Bone marrow (tissue), 2 donors: Measurements from ENCODE around the gene ACTR3C.
A peak's percentile ranks its signal among the peaks of the same experiment; 100 is the strongest.
"Not testable (repeated sequence)": the region's sequence is repeated elsewhere in the genome, so short reads cannot be mapped to it uniquely, and the experiment has no call there.

Experiments used
- DNase-seq, 2 donors: peaks; one replicate each; lab custom pipeline; 2025; lab: John Stamatoyannopoulos, UW

ACTR3C gene

DNA sequence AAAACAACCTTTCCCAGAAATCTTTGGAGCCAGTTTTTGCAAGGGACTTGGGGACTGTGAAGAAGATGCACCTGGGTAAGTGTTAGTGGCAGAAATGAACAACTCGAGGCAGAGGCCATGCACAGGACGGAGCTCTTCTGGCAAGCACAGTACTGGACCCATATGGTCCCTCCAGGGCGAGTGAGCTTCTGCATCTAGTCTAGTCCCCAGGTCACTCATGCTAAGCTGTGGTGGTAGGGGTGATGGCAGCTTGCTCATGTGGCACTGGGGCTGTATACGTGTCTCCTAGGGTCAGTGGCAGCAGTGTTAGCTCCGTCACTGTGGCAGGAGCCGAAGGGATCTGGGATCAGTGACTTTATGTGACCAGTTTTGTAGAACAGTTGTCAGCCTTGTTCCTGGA, 9.5 kb downstream of the ACTR3C start:
- DNase-seq: no peak

- DNase-seq: no peak
These were observed 10.0 kb downstream of the ACTR3C start for GRCh38 chr7:150313367-150313809.

DNA sequence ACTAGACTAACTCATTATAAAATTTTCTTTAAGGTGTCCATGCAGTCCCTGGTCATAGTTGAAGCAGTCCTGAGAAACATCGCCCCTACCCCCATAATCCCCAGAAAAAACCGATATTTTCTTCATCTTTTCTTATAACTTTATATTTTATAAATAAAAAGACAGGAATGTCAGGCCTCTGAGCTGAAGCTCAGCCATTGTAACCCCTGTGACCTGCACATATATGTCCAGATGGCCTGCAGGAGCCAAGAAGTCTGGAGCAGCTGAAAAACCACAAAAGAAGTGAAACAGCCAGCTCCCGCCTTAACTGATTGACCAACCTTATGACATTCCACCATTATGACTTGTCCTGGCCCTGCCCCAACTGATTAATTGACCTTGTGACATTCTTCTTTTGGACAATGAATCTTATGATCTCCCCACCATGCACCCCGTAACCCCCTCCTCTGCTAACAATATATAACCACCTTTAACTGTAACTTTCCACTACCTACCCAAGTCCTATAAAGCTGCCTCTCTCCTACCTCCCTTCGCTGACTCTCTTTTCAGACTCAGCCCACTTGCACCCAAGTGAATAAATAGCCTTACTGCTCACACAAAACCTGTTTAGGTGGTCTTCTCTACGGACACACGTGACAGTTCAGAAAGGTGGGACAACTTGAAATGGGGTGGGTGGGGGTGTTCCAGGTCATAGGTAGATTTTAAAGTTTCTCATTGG, 10.5 kb downstream of the ACTR3C start:
- DNase-seq: not testable (repeated sequence)

GRCh38 chr7:150311711-150312110, 11.6 kb downstream of the ACTR3C start:
- DNase-seq: no peak

GRCh38 chr7:150311146-150311545, 12.2 kb downstream of the ACTR3C start:
- no peak for DNase-seq

DNA sequence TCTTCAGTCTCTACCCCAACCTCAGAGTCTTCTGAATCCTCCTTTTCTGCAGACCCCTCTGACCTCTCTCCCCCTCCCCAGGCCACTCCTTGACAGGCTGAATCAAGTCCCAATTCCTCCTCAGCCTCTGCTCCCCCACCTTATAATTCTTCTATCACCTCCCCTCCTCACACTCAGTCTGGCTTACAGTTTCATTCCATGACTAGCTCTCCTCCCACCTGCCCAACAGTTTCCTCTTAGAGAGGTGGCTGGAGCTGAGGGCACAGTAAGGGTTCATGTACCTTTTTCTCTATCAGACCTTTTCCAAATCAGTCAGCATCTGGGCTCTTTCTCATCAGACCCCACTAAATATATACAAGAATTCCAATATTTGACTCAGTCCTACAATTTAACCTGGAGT, 14.8 kb downstream of the ACTR3C start:
- DNase-seq: no peak

DNA sequence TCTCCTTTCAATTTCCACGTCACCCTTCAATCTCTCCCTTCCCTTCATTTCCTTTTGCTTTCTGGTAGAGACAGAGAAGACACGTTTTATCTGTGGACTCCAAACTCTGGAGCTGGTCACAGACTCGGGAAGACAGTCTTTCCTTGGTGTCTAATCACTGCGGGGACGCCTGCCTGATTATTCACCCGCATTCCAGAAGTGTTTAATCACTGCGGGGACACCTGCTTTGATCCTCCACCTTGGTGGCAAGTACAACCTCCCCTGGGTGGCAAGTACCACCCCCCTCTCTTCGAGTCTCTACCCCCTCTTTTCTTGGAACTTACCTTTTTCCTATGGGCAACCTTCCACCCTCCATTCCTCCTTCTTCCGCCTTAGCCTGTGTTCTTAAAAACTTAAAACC, 15.4 kb downstream of the ACTR3C start:
- no peak for DNase-seq

DNA sequence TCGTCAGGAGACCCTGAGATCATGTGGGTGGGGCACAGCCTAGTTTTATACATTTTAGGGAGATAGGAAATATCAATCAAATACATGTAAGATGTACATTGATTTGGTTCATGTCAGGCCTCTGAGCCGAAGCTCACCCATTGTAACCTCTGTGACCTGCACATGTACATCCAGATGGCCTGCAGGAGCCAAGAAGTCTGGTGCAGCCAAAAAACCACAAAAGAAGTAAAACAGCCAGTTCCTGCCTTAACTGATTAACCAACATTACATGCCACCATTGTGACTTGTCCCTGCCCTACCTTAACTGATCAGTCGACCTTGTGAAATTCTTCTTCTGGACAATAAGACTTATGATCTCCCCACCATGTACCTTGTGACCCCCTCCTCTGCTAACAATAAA, 16.2 kb downstream of the ACTR3C start:
- DNase-seq: no peak

DNA sequence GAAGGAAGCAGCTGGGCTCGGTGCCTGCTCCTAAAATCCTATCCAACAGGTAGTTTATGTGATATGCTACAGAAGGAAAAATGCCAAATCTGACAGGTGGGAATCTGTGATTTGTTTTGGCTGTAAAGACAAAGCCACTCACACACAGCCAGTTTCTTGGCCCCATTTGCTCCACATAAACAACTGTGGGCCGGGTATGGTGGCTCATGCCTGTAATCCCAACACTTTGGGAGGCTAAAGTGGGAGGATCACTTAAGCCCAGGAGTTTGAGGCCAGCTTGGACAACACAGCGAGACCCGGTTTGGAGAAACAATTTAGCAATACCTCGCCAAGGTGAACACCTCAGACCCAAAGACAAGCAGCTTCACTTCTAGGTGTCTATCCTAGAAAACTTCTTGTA, 17.0 kb downstream of the ACTR3C start:
- not testable (repeated sequence) for DNase-seq

GRCh38 chr7:150305903-150306284, 17.5 kb downstream of the ACTR3C start:
- DNase-seq: not testable (repeated sequence)

DNA sequence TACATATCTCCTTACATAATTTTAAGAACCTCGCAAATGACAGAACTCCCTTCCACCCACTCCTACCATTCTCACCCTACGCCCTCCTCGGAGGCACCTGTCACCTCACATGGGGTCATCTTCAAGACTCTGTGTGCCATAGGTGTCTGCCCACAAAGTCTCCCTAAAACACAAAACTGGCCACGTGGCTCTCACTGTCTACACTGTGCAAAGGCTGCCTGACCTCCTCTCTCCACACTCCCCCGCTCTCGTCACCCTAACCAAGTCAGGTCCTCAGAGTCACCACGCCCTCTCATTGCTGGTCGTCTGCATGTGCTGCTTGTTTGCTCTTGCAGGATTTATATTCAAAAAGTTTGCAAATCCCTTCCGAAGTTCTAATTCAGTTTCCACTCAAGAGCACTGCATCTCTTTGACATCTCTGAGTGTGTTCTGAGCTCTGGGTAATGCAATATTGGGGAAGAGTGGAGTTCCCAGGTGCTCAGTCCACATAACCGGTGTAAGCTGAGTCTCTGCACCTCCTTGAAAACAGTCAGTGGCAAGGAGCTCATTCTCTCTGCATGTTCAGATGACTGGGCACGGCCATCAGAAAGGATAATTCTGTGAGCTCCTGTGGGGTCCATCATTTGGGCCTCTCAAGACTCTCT, 18.0 kb downstream of the ACTR3C start:
- DNase-seq: not testable (repeated sequence)

DNA sequence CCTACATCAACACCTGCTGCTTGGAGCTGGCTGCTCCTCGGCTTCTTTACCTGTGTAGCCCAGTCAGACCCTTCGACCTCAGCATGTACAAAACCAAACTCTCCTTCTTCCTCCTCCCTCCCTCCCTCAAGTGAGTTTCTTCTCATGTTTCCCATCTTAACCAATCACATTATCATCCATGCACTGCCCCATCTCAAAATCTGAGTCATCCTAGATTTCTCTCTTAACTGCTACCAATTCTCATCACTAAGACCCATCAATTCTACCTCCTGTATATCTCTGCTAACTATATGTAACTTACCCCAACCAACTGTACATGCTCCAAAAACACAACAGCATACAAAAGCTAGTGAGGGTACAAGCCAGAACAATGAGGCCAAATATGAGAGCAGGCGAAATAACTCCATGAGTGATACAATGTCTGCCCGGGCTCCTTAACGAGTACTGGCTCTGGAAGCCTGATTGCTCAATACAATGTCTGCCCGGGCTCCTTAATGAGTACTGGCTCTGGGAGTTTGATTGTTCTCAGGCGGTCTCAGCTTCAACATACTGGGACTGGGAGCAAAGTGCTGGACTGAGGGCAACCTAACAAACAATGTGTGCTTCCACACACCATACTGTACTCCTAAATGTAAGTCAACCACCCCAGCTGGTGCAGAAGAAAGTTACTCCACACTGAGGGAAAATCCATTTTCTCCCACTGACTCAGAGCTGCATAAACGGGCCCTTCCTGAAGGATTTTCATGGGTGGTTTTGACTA, 18.7 kb downstream of the ACTR3C start:
- not testable (repeated sequence) for DNase-seq

GRCh38 chr7:150302908-150303310, 20.4 kb downstream of the ACTR3C start:
- DNase-seq: not testable (repeated sequence)

DNA sequence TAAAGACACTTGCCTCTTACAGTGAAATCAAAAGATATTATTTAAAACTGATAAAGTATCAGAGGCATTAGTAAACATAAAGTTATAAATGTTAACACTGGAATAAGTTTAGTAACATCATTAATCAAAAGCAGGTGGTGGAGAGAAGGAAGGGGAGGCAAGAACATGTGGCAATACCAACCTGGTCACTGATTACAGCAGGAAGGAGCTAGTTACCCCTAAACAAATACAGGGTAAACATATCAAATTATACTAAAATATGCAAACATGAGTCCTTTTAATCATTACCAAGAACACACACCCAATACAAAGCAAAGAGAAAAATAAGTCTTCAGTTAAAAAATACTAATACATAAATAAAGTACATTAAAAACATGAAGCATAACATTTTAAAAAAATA, 25.4 kb downstream of the ACTR3C start:
- DNase-seq: not testable (repeated sequence)

DNA sequence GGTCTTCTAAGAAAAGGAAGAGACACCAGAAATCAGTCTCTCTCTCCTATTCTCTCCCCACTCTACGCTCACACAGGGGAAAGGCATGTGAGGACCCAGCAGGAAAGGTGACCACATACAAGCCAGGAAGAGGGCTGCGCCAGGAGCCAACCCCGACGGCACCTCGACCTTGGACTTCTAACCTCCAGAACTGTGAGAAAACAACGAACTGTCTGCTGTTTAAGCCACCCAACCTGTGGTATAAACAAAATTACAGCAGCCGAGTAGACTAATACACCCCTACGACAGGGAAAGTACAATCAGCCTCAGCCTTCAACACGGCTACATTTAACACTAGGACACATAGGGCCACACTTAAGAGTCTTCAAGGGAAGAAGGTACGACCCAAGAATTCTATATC, 26.5 kb downstream of the ACTR3C start:
- not testable (repeated sequence) for DNase-seq

DNA sequence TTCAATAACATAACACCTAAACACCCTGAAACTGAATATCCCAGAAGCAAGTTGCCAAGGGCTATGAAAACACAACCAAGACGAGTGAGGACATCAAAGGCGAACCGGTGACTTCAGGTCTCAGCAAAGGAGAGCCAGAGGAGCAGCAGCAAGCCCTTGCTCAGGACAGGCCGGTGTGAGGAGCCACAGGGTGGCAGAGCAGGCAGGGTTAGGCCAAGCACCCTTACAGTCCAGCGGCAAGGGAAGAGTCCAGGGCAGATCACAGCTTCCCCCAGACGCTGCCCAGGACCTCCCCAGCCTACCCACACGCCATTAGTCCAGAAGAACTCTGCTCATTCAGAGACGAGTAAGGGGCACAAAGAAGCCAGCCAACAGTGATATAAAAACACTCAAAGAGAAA, 27.7 kb downstream of the ACTR3C start:
- DNase-seq: not testable (repeated sequence)

DNA sequence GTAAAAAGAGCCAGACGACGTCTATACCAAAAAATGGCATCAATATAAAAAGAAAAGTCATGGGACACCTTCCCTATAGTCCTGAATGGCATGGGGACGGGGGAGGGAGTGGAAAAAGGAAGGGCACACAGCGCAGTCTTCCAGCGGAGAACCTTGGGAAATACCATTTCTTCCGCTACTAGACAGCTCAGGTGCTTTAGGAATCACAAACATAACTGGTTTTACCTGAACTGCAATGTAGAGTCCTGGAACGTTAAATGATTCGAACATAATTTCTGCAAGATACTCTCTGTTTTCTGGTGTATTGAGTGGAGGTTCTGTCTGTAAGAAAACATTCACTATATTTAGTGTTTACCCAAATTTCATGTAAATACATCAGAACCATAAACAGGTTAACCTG, 28.3 kb downstream of the ACTR3C start:
- DNase-seq: not testable (repeated sequence)

- DNase-seq: not testable (repeated sequence)
These were observed 33.0 kb downstream of the ACTR3C start for GRCh38 chr7:150290317-150290716.

DNA sequence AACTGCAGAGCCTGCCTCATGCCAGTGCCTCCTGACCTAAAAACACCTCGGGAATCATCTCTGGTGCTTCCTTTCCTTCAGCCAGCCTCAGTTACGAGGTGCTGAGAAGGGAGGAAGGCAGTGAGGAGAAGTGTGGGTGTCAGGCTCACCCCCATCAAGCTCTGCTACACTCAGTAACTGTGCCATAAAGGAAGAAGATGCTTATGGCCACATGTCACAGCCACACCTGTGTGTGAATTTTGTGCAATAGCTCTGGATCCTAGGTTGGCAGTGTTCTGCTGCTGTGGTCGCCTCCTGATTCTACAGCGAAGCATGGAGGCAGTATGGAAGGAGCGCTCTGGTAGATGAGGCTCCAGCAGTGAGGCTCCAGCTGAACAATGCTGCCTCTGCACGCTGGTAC, 34.5 kb downstream of the ACTR3C start:
- not testable (repeated sequence) for DNase-seq

DNA sequence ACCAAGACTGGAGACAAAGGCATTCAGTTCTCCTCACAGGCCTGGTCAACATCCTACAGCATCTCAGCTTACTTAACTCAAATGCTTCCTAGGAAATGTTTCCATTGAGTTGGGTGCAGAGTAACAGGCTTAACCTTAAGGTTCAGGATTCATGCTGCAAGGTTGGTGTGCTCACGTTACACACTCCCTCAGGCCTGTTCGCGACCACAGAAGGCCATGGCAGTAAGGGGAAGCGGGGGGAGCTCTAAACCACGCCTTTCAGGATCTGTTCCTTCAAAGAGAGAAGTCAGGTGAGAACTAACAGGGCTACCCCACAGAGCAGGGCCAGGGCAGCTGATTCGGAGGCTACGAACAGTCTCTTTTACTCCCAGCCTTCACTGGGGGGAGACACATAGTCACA, 35.5 kb downstream of the ACTR3C start:
- not testable (repeated sequence) for DNase-seq

- DNase-seq: peak in 1 of 2 donors; percentile 15
These were observed 37.2 kb downstream of the ACTR3C start for GRCh38 chr7:150285849-150286754.

DNA sequence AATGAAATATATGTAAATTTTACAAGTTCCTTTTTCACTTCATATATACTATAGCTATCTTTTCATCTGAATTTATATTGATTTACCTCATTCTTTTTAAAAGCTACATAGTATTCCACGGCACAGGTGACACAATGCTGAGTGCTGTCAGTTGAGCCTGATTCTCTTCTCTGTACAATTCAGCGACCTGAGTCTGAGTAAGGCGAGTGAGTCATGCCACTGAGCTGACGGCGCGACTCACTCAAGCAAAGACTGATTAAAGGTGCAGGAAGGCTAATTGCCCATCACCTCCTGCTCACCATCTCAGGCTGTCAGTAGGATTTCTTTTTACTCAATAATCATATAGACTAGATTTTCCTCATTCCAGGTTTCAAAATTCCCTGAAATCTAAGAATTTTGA, 39.7 kb downstream of the ACTR3C start:
- DNase-seq: not testable (repeated sequence)
